GM18861 (cell line): Measurements from ENCODE around the gene JAKMIP1.
"Not testable (repeated sequence)": the region's sequence is repeated elsewhere in the genome, so short reads cannot be mapped to it uniquely, and the experiment has no call there.

ENCODE experiments used
- ATAC-seq: cut with Tn5 transposase; IDR thresholded peaks from one replicate; pipeline ENCODE4 v1.9.1; 2021; ENCODE audit not compliant: unreplicated experiment

JAKMIP1 gene

DNA sequence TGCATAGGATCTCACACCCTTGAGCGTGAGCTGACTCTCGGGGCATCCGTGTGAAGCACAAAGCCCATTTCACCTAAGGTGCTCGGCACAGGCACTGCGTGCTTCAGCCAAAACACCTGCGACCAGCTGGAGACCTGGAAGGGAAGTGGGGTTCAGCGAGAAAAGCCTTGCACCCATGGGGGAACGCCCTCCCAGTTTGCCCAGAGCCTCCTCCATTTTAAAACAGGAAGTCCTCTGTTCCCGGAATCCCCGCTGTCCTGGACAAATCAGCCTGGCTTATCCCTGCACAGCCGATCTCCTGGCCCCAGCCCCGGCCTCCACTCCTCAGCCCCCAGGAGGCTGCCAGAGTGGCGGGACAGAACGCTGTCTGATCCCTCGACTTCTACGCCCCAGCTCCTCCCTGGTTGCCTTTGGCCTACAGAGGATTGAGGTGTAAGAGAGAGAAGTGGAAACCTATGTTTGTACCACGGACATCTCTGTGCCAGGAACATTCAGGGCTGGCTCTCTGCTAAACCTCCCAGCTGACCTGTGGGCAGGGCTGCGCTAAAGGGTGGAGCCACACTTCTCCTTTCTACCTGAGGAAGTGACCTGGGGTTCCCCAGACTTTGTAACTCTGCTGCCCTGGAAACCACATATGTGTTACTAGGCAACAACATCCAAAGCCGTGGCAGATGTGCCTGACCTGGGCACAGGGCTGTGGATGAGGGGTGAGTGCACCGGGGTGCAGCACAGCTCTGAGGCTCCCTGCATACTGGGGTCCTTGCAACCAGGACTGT is 178.3 kb downstream of the JAKMIP1 start:
- ATAC-seq: no peak

DNA sequence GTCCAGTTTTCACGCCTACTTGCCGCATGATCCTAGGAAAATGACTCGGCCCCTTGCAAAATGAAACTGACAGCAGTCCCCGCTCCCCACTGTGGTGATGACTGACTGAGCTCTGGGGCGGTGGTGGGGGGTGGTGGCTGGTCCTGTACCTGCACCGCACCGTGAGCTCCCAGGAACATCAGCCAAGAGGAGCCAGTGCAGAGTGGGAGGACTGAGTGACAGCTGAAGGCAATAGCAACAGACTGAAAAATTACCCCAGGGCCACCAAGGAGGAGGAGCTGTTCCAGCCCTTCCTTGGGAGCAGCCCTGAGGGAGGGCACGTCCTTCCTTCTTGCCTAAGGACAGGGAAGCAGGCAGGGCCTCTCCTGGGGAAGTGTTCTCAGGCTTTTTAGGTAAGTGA is 179.7 kb downstream of the JAKMIP1 start:
- ATAC-seq: no peak

DNA sequence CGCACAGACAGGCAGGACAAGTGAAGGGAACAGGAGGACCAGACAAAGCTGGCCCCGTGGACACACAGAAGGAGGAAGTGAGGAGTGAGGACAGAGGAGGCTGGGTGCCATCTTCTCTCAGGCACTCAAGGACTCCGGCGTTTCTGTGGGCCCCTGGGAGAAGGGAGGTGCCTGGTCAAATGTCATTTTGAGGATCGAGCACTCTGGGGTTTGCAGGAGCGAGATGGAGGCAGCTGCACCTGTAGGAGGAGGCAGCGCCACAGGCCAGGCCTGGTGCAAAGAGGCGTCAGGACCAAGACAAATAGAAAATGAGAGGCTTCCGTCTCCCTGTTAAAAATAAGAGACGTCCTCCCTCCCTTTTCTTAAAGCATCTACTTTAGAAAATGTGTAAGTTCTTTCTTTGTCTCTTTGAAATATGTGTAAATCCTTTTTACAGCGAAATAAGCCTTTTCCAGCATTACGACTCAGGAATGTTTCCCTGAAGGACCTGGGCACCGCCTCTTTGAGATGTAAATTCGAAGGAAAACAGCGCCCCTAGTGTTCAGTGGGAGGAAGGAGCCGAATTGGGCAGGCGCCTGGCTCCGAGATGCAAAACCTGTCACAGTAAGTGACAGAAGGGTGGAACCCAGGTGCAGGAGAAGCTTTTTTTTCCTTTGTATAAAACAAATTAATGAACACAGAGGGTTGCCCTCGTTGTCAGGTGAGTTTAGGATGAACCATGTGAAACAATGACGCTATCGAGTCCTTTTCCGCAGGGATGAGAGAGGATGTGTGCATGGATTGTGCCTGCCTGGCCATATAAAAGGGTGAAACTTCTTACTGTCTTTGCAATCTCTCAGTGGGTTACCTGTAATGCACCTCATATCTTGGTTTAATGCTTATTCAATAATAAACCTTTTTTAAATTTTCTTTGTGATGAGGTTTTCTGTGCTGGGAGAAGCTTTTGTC is 180.8 kb downstream of the JAKMIP1 start:
- no peak for ATAC-seq

DNA sequence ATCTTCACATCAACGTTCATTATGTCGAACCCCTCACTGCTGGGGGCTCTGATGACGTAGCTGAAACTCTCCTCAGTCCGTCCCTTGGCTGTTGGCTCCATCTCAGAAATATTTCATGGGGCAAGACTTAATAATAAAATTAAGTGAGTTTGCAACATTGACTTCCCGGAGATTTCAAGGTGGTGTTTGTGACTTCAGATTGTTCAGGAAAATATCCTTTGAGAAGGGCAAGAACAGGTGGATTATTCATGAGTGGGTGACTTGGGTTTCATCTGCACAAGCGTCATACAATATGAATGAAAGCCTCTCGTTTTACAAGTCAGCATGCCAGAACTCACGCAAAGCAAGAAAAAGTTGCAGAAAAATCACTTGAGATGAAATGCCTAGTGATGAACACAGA is 182.0 kb downstream of the JAKMIP1 start, which contains the start of gene C4orf50:
Gene C4orf50, minus strand, starts transcription at position 101 of the 400 bp plus-strand sequence.
- ATAC-seq: no peak

DNA sequence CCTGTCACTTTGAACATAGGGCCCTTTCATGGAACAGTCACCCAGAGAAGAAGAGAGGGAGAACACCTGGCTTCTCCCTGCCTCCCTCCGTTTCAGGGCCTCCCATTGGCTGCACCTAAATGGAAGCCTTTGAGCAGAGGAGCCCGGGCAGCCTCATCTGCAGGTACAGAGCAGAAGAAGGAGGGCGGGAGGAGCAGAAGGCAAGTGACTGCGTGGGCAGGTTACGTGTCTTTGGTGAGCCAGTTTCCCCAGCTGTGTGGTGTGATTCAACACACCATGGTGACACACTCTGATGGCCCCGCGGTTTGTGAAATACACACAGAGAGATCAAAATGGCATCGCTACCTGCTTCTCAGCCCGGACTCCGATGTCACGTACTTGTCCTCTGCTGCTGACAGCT is 182.5 kb downstream of the JAKMIP1 start:
- no peak for ATAC-seq

DNA sequence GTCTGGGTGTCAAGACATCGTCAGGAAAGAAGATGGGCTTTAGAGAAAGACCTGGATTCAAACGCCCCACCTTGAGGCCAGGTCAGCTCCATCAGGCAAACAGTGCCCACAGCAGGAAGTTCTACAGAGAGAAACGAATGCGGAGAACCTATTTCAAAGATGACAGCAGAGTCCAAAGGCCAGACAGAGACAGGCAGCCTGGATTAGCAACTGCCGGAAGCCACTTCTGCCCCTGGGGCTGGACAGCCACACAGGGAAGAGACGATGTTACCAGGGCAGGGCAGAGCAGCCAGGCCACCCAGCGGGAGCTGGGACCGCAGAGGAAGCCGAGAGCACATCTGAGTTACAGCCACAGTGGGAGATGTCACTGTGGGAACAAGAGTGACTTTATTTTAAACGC is 183.3 kb downstream of the JAKMIP1 start:
- ATAC-seq: no peak

DNA sequence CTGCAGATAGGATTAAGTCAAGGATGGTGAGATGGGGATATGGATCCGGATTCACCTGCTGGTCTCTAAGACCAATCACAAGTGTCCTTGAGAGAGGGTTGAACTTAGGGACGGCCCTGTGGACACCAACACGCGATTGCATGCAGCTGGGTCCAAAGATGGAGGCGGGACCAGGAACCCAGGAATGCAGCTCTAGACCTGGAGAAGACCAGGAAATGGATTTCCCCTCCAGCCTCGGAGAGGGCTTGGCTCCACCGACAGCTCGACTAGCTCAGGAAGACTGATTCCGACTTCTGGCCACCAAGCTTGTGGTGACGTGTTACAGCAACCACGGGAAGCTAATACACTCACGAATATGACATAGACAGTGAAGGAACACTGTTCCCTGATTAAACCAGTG is 186.8 kb downstream of the JAKMIP1 start:
- no peak for ATAC-seq

DNA sequence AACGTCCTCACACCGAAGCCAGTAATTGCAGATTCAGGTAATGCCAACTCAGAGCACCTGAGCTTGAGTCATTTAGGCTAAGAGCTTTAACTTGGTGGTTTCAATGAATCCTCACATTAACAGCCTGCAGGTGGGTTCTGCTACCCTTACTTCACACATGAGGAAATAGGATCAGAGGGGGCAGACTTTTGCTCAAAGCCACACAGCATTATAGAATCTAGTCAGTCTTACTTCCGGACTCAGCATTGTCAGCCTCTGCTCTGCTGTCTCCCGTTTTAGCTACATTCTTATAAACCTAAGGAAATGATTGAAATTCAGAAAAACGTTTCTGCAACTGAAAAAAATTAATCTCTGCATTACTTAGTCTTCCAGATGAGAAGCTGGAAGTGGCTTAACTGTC is 188.1 kb downstream of the JAKMIP1 start:
- ATAC-seq: no peak

DNA sequence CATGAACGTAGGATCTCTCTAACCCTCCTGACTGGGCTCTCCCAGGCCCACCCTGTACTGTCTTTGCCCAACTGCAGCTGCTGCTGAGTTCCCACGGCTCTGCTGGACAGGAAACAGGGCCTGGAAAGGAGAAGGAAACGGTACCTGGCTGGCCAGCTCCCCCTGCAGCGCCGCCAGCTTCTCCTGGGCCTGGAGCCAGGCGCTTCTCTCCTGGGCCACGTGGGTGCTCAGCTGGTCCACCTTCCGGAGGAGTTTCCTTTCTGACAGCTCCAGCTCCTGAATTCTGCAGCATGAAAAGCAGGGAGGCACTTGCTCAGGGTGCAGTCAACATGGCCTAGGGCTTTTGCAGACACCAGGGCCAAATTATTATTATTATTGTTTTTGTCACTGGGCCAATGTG is 188.7 kb downstream of the JAKMIP1 start:
- no peak for ATAC-seq

DNA sequence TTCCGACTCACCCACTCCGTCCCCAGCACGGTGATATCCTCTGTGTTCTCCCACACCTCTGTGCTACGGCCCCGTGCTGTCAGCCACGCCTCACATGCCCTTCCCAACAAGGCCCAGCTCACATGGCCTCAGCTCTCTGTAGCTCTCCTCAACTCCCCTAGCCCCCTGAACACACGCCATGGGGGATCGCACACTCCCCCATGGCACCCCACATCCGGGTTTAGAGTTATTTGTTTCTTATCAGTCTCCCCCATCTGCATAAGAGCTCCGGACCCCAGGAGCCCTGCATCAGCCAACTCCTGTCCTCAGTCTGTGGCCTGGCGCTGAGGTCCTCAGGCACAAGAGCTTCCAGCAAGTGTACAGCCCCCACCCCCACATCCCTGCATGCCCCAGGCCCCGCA is 189.1 kb downstream of the JAKMIP1 start:
- ATAC-seq: no peak

DNA sequence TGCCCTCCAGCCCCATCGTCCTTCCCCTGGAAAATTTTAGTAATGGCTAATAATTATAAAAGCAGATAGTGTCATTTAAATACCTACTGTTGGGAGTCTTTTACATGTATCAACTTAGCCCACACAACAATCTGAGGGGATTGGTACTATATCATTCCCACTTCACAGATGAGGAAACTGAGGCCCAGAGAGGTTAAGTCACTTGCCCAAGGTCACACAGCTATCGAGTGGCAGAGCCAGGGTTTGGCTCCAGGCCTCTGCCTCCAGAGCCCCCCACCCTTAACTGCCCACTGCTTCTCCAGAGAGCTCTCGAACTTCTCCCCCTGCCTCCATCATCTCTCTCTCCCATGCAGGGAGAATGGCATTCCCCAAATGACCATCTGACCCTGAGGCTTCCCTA is 189.6 kb downstream of the JAKMIP1 start:
- ATAC-seq: no peak

DNA sequence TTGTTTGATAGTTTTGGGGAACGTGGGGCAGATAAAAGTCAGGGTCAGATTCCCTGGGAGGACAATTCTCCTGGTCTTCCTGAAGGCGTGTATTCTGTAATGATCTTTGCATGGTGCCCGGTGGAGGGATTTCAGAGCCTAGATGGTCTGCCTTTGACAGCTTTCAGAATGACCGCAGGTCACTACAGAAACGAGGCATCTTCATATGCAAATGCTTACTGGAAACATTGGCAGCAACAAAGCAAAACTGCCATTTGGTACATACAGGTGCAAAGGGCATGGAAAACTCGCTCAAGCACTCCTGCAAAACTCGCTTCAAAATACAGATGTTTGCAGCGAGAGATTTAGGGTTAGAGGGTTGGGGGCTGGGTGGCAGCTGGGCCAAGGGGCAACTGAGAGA is 190.9 kb downstream of the JAKMIP1 start:
- no peak for ATAC-seq

DNA sequence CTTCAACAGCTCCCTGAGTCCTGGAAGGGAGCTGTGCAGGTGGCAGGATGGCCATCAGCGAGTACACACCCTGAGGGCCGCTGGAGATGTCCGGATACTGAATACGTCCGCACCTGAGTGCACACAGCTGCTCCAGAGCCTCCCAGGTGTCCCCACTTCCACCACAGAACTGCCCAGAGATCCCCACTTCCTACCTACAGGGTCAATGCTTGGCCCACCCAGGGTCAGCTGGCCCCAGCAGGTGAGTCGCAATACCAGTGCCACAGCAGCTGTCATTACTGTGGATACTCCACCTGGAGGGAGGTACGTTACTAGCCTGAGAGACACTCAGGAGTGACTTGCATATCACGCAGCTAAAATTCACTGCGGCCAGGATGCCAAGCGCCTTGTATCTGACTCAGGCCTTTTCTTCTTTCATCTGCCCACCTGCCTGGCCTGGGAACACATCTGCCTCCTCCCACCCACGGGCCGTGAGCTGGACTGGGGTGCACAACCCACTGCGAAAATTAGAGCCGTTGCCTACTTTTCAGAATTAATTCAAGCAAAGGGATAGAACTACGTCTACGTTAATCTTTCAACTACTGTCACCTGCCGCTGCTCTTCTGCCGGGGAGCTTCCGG is 191.5 kb downstream of the JAKMIP1 start:
- no peak for ATAC-seq

DNA sequence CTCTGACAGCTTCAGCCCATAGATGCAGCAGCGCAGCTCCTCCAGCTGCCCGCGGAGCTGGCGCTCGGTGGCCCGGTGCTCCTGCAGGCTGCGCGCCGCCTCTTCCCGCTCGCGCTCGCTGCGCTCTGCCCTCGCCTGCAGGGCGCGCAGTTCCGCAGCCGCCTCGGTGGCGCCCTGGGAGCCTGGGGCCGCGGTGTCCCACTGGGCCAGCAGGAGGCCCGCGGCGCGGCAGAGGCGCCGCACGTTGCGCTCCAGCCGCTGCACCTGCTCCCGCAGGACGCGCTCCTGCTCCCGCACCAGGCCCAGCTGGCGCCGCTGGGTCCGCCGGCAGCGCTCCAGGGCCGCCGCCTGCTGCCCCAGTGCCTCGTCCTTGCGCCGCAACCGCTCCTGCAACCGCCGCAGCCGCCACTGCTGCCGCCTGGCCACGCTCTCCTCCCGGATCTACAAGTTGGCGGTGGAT is 192.2 kb downstream of the JAKMIP1 start:
- ATAC-seq: no peak

DNA sequence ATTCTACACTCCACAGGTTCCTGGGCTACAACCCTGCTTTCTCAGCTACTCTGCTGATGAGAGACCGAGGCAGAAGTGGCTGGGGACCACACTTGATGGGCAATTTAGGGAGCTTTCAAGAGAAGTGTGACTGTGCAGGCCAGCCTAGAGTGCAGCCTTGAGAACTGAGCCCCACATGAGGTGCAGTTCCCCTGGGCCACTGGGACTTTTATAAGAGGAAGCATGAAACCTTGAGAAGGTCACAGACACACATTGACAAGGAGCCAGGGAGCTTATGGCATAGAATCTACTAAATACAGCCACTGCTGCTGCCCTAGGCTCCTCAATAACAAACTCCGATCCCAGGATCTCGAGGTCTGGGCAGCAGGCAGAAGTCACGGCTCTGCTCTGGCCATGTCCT is 195.2 kb downstream of the JAKMIP1 start:
- ATAC-seq: no peak

DNA sequence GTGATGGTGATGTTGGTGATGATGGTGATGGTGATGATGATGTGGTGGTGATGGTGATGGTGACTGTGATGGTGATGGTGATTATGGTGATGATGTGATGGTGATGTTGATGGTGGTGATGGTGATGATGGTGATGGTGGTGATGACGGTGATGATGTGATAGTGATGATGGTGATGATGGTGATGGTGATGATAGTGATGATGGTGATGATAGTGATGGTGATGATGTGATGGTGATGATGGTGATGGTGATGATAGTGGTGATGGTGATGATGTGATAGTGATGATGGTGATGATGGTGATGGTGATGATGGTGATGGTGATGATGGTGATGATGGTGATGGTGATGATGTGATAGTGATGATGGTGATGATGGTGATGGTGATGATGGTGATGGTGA is 196.9 kb downstream of the JAKMIP1 start:
- not testable (repeated sequence) for ATAC-seq

DNA sequence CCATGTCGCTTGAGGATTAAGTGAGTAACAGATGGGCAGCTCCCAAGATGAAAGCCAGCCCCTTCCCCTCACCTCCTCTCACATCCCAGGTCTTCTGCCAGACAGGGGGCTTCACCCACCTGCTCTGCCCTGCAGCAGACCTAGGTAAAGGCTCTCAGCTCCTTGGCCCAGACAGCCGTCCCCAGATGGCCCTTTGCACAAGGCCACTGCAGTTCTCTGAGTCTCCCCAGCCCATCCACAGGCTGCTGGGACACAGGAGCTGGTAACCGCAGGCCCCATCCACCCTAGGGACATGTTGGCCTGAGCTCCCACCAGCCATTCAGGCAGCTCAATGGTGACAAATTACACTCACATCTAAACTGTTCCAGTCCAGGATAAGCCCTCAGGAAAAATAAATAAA is 197.4 kb downstream of the JAKMIP1 start:
- no peak for ATAC-seq

DNA sequence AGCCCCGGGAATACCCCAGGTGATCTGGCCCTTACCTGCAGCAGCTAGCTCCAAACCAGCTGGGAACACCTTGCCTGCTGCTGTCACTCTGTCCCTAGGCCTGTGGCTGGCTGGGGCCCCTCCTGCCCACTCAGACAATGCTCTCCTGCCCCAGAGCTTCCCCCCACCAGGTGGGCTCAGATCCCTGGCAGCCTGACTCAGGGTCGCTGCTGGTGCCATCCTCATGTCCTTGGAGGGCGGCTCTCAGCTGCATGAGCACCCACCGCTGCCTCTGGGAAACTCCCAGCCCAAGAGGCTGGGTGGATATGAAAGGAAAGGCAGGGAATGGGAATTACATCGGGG is 197.9 kb downstream of the JAKMIP1 start:
- no peak for ATAC-seq

DNA sequence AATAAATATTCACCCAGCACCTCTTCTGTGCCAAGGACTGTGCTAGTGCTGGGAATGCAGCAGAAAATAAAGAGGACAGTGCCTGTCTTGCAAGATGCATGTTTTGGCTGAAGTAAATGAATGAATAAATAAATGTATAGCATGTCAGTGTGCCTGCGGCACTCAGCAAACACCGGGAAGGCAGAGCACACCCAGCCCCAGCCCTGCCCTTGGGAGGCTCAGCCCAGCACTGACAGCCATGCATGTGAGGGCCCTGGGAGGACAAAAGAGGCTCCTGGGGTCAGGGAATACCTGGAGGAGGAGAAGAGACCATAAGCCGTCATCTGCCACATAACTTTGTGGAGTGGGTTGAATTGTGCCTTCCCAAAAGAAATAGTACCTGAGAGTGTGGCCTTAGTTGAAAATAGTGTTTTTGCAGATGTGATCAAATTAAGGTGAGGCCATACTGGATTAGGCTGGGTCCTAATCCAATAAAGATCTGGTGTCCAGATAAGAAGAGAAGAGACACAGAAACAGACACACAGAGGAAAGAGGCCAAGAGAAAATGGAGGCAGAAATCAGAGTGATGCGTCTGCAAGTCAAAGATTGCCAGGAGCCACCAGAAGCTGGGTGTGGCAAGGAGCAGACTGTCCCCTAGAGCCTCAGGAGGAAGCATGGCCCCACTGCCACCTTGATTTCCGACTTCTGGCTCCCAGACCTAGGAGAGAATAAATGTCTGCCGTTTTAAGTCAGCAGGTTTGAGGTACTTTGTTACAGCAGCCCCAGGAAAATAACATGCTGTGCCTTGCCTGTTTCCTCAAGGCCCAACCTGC is 198.5 kb downstream of the JAKMIP1 start:
- no peak for ATAC-seq

DNA sequence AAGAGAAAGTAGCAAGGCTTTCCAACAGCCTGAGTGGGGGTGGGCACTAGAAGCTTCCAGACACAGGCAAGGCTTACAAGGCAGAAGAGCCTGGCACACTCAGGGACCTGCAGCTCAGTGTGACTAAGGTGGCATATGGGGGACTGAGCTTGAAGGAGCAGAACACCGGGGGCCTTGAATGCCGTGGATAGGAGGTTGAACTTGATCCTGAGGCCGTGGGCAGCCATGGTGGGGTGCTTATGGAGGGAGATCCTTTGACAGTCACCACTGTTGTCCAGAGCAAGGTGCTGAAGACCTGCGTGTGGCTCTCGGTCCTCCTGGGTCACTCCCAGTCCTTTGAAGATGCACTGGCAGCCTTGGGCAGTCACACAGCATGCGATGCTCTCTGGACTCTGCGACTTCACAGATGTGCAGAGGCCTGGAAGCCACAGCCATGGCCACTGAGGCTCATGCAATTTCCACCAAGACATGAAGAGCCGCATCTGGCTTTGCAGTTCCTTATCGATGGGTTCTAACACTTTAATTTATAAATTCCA is 200.5 kb downstream of the JAKMIP1 start:
- no peak for ATAC-seq

DNA sequence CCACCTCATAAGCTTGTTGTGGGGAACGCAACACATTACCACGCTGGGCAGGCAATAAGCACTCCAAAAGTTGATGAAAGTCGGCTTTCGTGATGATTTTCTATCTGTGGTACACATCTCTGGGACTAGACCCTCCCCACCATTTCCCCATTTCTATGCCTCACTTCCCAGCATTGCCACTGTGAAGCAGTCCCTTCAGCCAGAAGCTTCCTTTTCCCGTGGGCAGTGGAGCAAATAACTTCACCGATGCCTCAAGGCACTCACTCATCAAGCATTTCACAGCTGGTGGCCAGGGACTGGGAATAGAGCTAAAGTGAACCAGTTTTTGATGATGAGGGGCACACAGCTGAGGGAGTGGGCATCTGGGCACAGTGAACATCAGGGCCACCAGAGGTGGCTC is 201.0 kb downstream of the JAKMIP1 start:
- no peak for ATAC-seq
